Heart right ventricle (tissue), 16 donors: ENCODE measurements around the gene FCHSD2. TPM values are rescaled to one million over a fixed set of nuclear protein-coding genes. Genes with fewer than 3 reads are reported as not detected.

Experiments
- ATAC-seq, 8 donors: fragments of 200-7000 bp; cut with Tn5 transposase; one replicate each; pipeline ENCODE4 v1.9.1; 2020; ENCODE audit warnings: mild to moderate bottlenecking in 8 of 8, moderate library complexity in 8 of 8, moderate number of reproducible peaks in 1 of 8
- DNase-seq, 2 donors: peaks; one replicate each; pipeline ENCODE4 v3.0.0-alpha.2; 2020
- H3K27ac ChIP-seq, 10 donors: fragments of 200-600 bp; sonication (generic) in 2 of 10; one replicate each; pipeline versions ENCODE4 v1.5.0 to v1.8.0; 2020 to 2022; ENCODE audit warnings: mild to moderate bottlenecking in 3 of 10
- H3K27me3 ChIP-seq, 7 donors: fragments of 200-600 bp; one replicate each; pipeline ENCODE4 v1.8.0; 2021 to 2022; ENCODE audit warnings: mild to moderate bottlenecking in 2 of 7
- H3K36me3 ChIP-seq, 9 donors: fragments of 200-600 bp; sonication (generic) in 1 of 9; one replicate each; pipeline versions ENCODE4 v1.5.0 to v1.8.0; 2020 to 2022; ENCODE audit warnings: mild to moderate bottlenecking in 2 of 9
- H3K4me1 ChIP-seq, 9 donors: fragments of 200-600 bp; sonication (generic) in 1 of 9; one replicate each; pipeline versions ENCODE4 v1.5.0 to v1.8.0; 2020 to 2022; ENCODE audit warnings: mild to moderate bottlenecking in 4 of 9
- H3K4me3 ChIP-seq, 10 donors: fragments of 200-600 bp; sonication (generic) in 2 of 10; one replicate each; pipeline versions ENCODE4 v1.5.0 to v1.8.0; 2020 to 2022; ENCODE audit warnings: mild to moderate bottlenecking in 7 of 10, moderate library complexity in 2 of 10
- H3K9me3 ChIP-seq, 11 donors: fragments of 200-600 bp in 10 of 11; sonication (generic) in 2 of 11; one replicate each; pipeline versions ENCODE4 v1.5.0 to v1.8.0; 2013 to 2022; ENCODE audit warnings: mild to moderate bottlenecking in 2 of 11, control low read depth in 1 of 11, moderate library complexity in 1 of 11
- WGBS, 2 donors: extraction: QIAGEN DNeasy Blood & Tissue Kit; methylation state at CpG; one replicate each; pipeline ENCODE4 v1.1.7; 2013; ENCODE audit warnings: inconsistent platforms in 1 of 2; 5-methylcytosine and 5-hydroxymethylcytosine counted together
- intact Hi-C, 10 donors: fragments of 100-400 bp; cut with DNase I; formaldehyde crosslinking; loops; one replicate each; pipeline versions ENCODE4 v1.11.1 to v1.14.2; 2022
- polyA plus RNA-seq, 2 donors: library from polyadenylated mRNA; stranded (reverse); fragments of 200-250 nt; gene quantifications; one replicate each; pipeline ENCODE4 v1.2.3, GENCODE V29; 2013
- total RNA-seq, 10 donors: library from RNA; stranded (reverse); fragmentation: NEBNext Ultra II Directional in 3 of 10; extraction: Animal tissue kit (Norgen Biotek cat#: 25700) in 3 of 10; gene quantifications; one replicate each; pipeline versions ENCODE4 v1.2.1 to v1.2.4, GENCODE V29; 2021 to 2023
- TF ChIP-seq, protein P1 (sequence below), 9 donors: fragments of 200-600 bp; sonication (generic) in 2 of 9; IDR thresholded peaks; one replicate each; pipeline versions ENCODE4 v1.5.0 to v1.8.0; 2021 to 2022; ENCODE audit warnings: antibody characterized with exemption in 9 of 9, mild to moderate bottlenecking in 5 of 9, moderate library complexity in 1 of 9
- donor health status: Arrhythmogenic right ventricular cardiomyopathy.
- donor health status: ischemic (EF 13 %, LVEDD 7.1; RV severe dilation, severe dysfunction).
- donor health status: healthy with polysubstance abuse.
- donor health status: DM: no; HTN: yes; CAD: no.
- donor health status: DM: no; HTN: no; CAD: no.
- donor health status: ischemic (EF 25% LVEDD 6.9; RV normal size, moderate dysfunction).
- donor health status: ischemic (EF 25% LVEDD 5.7; RV mildly dilated, moderate dysfunction).
- donor health status: healthy.
- donor health status: DM: yes; HTN: yes; CAD: no.
- donor health status: Ischemic cardiomyopathy.
- donor health status: ischemic (EF 35%, LVEDD 5.7; RV mildly dilated, moderate dysfunction).
- donor health status: nonischemic (EF 11% LVEDD 7.7; RV severe dilation, severe dysfunction).
- donor health status: DM: yes; HTN: yes; CAD: no.
- donor health status: PGD.
- donor health status: ischemic (EF 29% LVEDD 5.4; RV normal size, mild dysfunction).
- donor health status: nonischemic (EF 23%, LVEDD 6.1; RV moderate dilation, normal function).

Gene FCHSD2
- total and polyA plus RNA-seq, 12 donors, result 16.1 to 48.4 (median 37.5) TPM

DNA sequence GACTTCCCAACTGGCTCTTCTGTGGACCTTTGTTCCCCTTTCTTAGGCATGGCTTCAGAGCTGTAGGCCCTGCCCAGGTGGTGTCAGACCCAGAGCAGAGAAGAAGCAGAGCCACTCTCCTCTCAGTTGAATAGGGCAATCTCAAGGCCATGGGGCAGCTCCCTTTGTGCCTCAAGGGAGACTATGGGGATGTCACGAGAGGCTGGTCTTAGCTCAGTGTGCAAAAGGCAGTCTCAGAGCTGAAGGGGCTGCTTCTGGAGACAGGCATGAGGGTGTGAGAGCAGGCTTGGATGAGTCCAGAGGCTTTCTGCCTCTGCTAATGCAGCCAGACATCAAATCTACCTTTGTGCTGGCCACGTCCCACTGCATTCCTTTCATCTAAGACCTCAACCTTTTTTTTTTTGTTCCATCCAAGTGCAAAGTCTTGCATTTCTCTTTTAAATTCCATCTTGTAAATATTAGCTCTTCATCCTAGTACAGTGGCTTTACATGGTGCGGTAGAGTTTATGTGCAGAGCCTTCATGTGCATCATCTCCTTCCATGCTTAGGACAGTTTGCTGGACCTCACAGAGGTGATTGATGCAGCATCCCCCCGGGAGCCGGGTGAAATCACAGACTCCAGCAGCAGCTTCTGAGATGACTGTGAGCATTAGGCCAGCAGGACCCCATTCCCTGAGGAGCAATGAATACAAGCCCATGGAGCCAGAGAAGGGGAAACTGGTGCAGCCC lies 34.2 kb upstream of the FCHSD2 start:
- Histone ChIP-seq H3K9me3 (no peaks in the 10 kb centered on the region), H3K36me3 (no peaks in the 10 kb centered on the region), H3K4me3 (no peak overlapping the region), H3K27me3 (no peaks in the 10 kb centered on the region), H3K4me1 (peaks cover 27 to 85% (median 61%) of the 10 kb centered on the region in 9 donors), H3K27ac (peak overlapping the region; percentile 69 to 92 (median 86))
- no peak for DNase-seq
- ATAC-seq, result no peak
- intact Hi-C loops, result loop anchor here in 9 of 10 donors (2.0 to 10.0 kb wide), 10 partner anchors 34 to 454 kb away; partner anchors contain the start of gene FCHSD2 (in 5 of the 9)
- TF ChIP-seq, protein P1, sequence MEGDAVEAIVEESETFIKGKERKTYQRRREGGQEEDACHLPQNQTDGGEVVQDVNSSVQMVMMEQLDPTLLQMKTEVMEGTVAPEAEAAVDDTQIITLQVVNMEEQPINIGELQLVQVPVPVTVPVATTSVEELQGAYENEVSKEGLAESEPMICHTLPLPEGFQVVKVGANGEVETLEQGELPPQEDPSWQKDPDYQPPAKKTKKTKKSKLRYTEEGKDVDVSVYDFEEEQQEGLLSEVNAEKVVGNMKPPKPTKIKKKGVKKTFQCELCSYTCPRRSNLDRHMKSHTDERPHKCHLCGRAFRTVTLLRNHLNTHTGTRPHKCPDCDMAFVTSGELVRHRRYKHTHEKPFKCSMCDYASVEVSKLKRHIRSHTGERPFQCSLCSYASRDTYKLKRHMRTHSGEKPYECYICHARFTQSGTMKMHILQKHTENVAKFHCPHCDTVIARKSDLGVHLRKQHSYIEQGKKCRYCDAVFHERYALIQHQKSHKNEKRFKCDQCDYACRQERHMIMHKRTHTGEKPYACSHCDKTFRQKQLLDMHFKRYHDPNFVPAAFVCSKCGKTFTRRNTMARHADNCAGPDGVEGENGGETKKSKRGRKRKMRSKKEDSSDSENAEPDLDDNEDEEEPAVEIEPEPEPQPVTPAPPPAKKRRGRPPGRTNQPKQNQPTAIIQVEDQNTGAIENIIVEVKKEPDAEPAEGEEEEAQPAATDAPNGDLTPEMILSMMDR (IDR thresholded peaks at IDR 0.05), result no peak
- WGBS, 2 donors, result 80 to 88% methylated on average over 5 of the region's 5 CpGs

DNA sequence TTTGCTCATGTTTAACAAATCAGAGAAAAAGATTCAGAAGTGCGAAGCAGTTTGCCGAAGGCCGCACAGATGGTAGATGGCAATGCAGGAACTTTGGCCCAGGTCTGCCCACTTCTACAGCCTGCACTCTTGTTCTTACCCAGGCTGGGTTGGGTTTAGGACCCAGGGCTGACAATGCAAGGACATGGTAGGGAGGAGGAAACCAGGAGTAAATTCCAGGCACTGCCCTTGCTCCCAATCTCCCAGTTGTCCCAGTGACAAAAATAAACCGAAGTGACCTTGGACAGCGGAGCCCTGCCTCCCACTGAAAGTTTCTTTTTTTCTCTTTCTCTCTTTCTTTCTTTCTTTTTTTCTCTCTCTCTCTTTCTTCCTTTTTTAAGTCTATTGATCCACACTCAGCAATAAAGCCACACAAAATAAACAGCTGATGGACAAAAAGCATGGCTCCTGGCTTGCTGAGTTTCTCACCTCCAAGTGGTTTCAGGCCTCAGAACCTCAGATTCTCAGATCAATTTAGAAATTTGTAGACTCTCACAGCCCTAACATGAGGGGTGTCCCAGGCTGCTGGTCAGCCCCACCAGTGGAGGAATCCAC lies 33.5 kb upstream of the FCHSD2 start:
- Histone ChIP-seq H3K27ac (peak overlapping the region; percentile 69 to 92 (median 86)), H3K9me3 (no peaks in the 10 kb centered on the region), H3K27me3 (no peaks in the 10 kb centered on the region), H3K36me3 (no peaks in the 10 kb centered on the region), H3K4me3 (no peak overlapping the region), H3K4me1 (peaks cover 27 to 85% (median 66%) of the 10 kb centered on the region in 9 donors)
- TF ChIP-seq, protein P1 (IDR thresholded peaks at IDR 0.05), result no peak
- peak in 1 of 2 donors; percentile 43 for DNase-seq
- WGBS, 2 donors, result 57 to 58% methylated on average over 5 of the region's 5 CpGs
- peak in 6 of 8 donors; percentile 13 to 35 (median 27) for ATAC-seq
- intact Hi-C loops, result loop anchor here in 9 of 10 donors (2.0 to 10.0 kb wide), 11 partner anchors 27 to 453 kb away; partner anchors contain the start of gene FCHSD2 (in 5 of the 9)

DNA sequence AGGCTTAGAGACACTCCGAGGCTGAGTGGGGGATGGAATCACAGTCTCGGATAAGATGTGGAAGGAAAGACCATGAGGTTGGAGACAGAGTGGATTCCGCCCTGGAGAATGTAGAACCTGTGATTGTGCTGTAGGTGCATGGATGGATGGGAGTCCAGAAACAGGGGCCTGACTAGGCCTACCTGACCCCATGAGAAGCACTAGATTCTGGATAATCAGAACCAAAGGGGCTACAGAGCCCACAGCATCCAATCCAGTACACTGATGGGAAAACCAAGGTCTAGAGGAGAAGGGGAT lies 32.3 kb upstream of the FCHSD2 start:
- no peaks in the 10 kb centered on the region for H3K9me3 ChIP-seq
- intact Hi-C loops, result loop anchor here in 4 of 10 donors (1.0 to 10.0 kb wide), 3 partner anchors 26 to 250 kb away; partner anchors contain the start of gene FCHSD2 (in 1 of the 4)
- TF ChIP-seq, protein P1 (IDR thresholded peaks at IDR 0.05), result no peak
- peak overlapping the region; percentile 50 to 92 (median 86) for H3K27ac ChIP-seq
- DNase-seq, result no peak
- 84 to 89% methylated on average over 3 of the region's 3 CpGs for WGBS, 2 donors
- no peak overlapping the region for H3K4me3 ChIP-seq
- ATAC-seq, result no peak
- H3K27me3 ChIP-seq, result no peaks in the 10 kb centered on the region
- H3K4me1 ChIP-seq, result peaks cover 27 to 88% (median 71%) of the 10 kb centered on the region in 9 donors
- H3K36me3 ChIP-seq, result no peaks in the 10 kb centered on the region

DNA sequence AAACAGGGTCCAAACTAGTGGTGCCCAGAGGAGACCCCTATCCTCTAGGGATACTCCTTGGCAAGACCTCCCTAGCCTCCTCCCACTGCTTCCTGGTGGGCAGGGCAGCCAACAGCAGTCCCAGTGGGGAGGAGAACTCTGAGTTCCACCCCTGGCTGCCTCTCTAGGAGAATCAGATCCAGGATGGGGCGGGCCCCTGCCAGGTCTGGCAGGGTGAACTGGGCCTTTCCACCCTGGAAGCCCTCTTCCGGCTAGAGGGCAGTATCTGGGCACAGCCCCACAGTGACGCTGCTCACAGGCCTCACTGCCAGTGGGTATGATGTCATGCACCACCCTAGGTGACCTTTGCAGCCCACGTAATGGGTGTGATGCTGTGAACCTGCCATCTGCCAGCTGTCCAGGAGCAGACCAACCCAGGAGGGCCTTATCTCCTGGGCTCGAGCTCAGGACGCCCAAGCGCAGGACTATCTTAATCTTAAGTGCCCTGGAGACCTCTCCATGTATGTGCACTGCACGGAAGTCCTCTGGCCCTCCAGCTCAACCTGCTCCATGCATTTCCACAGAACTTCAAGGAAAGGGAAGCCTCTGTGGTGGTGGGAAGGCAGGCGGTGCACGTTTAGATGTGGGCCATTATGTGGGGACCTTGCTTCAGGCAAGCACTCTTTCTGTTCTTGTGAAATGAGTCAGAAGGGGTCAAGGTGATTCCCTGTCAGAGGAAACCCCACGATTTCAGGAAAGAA lies 31.8 kb upstream of the FCHSD2 start:
- H3K9me3 ChIP-seq, result no peaks in the 10 kb centered on the region
- 47 to 52% methylated on average over 11 of the region's 11 CpGs for WGBS, 2 donors
- H3K4me1 ChIP-seq, result peaks cover 27 to 93% (median 74%) of the 10 kb centered on the region in 9 donors
- peak; percentile 37 to 88 (median 73) for ATAC-seq
- H3K27ac ChIP-seq, result peak overlapping the region; percentile 50 to 92 (median 86)
- H3K36me3 ChIP-seq, result no peaks in the 10 kb centered on the region
- H3K4me3 ChIP-seq, result no peak overlapping the region
- H3K27me3 ChIP-seq, result no peaks in the 10 kb centered on the region
- TF ChIP-seq, protein P1 (IDR thresholded peaks at IDR 0.05), result peak in 4 of 9 donors; percentile 12 to 36 (median 26)
- peak; percentile 73 to 82 for DNase-seq
- intact Hi-C loops, result loop anchor here in 4 of 10 donors (1.0 to 10.0 kb wide), 3 partner anchors 25 to 249 kb away; partner anchors contain the start of gene FCHSD2 (in 1 of the 4)
